Spleen (tissue), 7 donors: ENCODE measurements around the gene GGT1.

ENCODE experiments used
- POLR2A ChIP-seq, 3 donors: fragments of 450-650 bp; IDR thresholded peaks; one replicate each; pipeline ENCODE4 v1.5.1; 2017; ENCODE audit warnings: antibody characterized with exemption in 3 of 3, mild to moderate bottlenecking in 1 of 3
- POLR2AphosphoS5 ChIP-seq, 3 donors: sonication (generic); formaldehyde crosslinking; IDR thresholded peaks; one replicate each; pipeline ENCODE4 v1.5.1; 2017; ENCODE audit warnings: antibody characterized with exemption in 3 of 3
- TF ChIP-seq, protein P1 (sequence below), 11 experiments: fragments of 200-600 bp in 7 of 11; fragments of 450-650 bp in 4 of 11; sonication (generic) in 4 of 11; IDR thresholded peaks in 8 of 11; conservative IDR thresholded peaks in 3 of 11; 1 replicate in 7 of 11; 2 replicates in 4 of 11; pipeline versions ENCODE4 v1.4.0 to v1.8.0; 2016 to 2021; ENCODE audit warnings: antibody characterized with exemption in 11 of 11, inconsistent platforms in 4 of 11, mild to moderate bottlenecking in 1 of 11
- donor health status: DM: no; HTN: no; CAD: no; lungs with moderate emphysema.
- donor health status: DM: no; HTN: no; CAD: no.
- donor health status: DM: no; HTN: no; CAD: no.

DNA sequence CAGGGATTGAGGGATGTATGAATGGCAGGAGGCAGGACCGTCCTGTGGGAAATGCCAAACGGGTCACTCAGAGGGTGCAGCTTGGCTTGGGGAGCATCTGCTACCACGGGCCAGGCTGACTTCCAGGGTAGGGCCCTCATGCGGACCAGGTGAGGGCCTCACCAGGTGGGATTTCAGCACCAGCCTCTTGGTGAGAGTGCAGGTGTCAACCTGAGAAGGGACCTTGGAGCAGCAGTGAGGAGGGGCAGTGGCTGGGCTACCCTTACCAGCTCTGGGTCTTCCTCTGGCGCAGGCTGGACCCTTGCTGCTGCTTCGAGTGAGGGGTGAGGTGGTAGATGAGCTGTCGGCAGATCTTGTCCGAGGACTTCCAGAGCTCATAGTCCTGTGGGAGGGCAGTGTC lies 15.0 kb upstream of the GGT1 start:
- TF ChIP-seq, protein P1, sequence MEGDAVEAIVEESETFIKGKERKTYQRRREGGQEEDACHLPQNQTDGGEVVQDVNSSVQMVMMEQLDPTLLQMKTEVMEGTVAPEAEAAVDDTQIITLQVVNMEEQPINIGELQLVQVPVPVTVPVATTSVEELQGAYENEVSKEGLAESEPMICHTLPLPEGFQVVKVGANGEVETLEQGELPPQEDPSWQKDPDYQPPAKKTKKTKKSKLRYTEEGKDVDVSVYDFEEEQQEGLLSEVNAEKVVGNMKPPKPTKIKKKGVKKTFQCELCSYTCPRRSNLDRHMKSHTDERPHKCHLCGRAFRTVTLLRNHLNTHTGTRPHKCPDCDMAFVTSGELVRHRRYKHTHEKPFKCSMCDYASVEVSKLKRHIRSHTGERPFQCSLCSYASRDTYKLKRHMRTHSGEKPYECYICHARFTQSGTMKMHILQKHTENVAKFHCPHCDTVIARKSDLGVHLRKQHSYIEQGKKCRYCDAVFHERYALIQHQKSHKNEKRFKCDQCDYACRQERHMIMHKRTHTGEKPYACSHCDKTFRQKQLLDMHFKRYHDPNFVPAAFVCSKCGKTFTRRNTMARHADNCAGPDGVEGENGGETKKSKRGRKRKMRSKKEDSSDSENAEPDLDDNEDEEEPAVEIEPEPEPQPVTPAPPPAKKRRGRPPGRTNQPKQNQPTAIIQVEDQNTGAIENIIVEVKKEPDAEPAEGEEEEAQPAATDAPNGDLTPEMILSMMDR (IDR thresholded peaks at IDR 0.05 in 8 of 11, conservative IDR thresholded peaks at IDR 0.05 in 3 of 11): no peak
- TF ChIP-seq POLR2AphosphoS5 (IDR thresholded peaks at IDR 0.05) (no peak), POLR2A (IDR thresholded peaks at IDR 0.05) (no peak)
